GM12878 (cell line): ENCODE measurements around the gene CDPF1. TPM values are rescaled to one million over a fixed set of nuclear protein-coding genes. Genes with fewer than 3 reads are reported as not detected.

Experiments
- ATAC-seq: fragments of 200-7000 bp; cut with Tn5 transposase; 3 replicates; pipeline ENCODE4 v1.9.1; 2020; ENCODE audit warnings: mild to moderate bottlenecking, moderate library complexity
- BruUV-seq: library from RNA; stranded (reverse); fragments of 400-500 nt; replicated peaks from 2 replicates; lab custom pipeline; 2021; lab: Mats Ljungman, UMichigan
- CTCF ChIA-PET: fragments of 300-600 bp; sonication (Branson Sonifier 250); formaldehyde crosslinking; extraction: SDS; loops from one replicate; lab custom pipeline; 2021; ENCODE audit warnings: inconsistent platforms; lab: Yijun Ruan, JAX
- POLR2A ChIA-PET: fragments of 350-600 bp; formaldehyde crosslinking; extraction: SDS; loops from one replicate; lab custom pipeline; 2021; ENCODE audit warnings: inconsistent platforms; lab: Charles Lee
- RAD21 ChIA-PET: fragments of 300-600 bp; sonication (Branson Sonifier 250); formaldehyde crosslinking; loops from one replicate; lab custom pipeline; 2023; ENCODE audit warnings: antibody characterized with exemption; ENCODE audit not compliant: unreplicated experiment; lab: Charles Lee
- SMC1A ChIA-PET: fragments of 300-600 bp; sonication (Branson Sonifier 250); formaldehyde crosslinking; loops from one replicate; lab custom pipeline; 2023; ENCODE audit not compliant: unreplicated experiment, uncharacterized antibody; lab: Charles Lee
- DNase-seq: peaks from one replicate; pipeline ENCODE4 v3.0.0-alpha.2; 2011; ENCODE audit warnings: low read depth, low spot score
- FAIRE-seq: peaks from 3 replicates; lab custom pipeline; 2011; peaks lifted over from hg19 to GRCh38; lab: Jason Lieb, UNC
- H2AFZ ChIP-seq: 2 replicates; pipeline ENCODE4 v1.6.0; 2011; ENCODE audit warnings: low read depth, low read length, control low read depth; ENCODE audit not compliant: control insufficient read depth
- H3K27ac ChIP-seq: 2 replicates; pipeline ENCODE4 v1.5.1; 2011; ENCODE audit warnings: control low read depth; ENCODE audit not compliant: control insufficient read depth, insufficient read depth
- H3K27me3 ChIP-seq, 2 experiments: replicated peaks in 1 of 2; 2 replicates each; pipeline versions ENCODE4 v1.6.0 to v1.6.1; 2011; ENCODE audit warnings: low read length in 1 of 2; ENCODE audit not compliant: control insufficient read depth in 2 of 2, insufficient read depth in 2 of 2
- H3K36me3 ChIP-seq, 2 experiments: 2 replicates each; pipeline ENCODE4 v1.5.1; 2011; ENCODE audit warnings: low read length in 1 of 2; ENCODE audit not compliant: control insufficient read depth in 2 of 2, insufficient read depth in 2 of 2
- H3K4me1 ChIP-seq: 2 replicates; pipeline ENCODE4 v1.6.1; 2011; ENCODE audit warnings: mild to moderate bottlenecking, low read length, moderate library complexity, mixed read lengths; ENCODE audit not compliant: control insufficient read depth, insufficient read depth
- H3K4me2 ChIP-seq: 2 replicates; pipeline ENCODE4 v1.6.0; 2011; ENCODE audit warnings: control low read depth; ENCODE audit not compliant: control insufficient read depth, insufficient read depth
- H3K4me3 ChIP-seq: fragments of 200-600 bp; sonication (generic); 2 replicates; pipeline ENCODE4 v1.5.1; 2016
- H3K79me2 ChIP-seq: 2 replicates; pipeline ENCODE4 v1.6.0; 2011; ENCODE audit warnings: low read length; ENCODE audit not compliant: control insufficient read depth, insufficient read depth
- H3K9ac ChIP-seq: 2 replicates; pipeline ENCODE4 v1.8.0; 2011; ENCODE audit warnings: low read length, control low read depth, mixed read lengths; ENCODE audit not compliant: control insufficient read depth, insufficient read depth
- H3K9me3 ChIP-seq: replicated peaks from 3 replicates; pipeline ENCODE4 v1.5.1; 2011; ENCODE audit warnings: mild to moderate bottlenecking, low read length; ENCODE audit not compliant: control insufficient read depth, insufficient read depth
- H4K20me1 ChIP-seq: 2 replicates; pipeline ENCODE4 v1.6.0; 2011; ENCODE audit not compliant: control insufficient read depth, insufficient read depth
- BRCA1 ChIP-seq: IDR thresholded peaks from 2 replicates; pipeline ENCODE4 v1.6.1; 2011; ENCODE audit warnings: low read depth, low read length, improper control_type of control experiment
- CBX3 ChIP-seq: fragments of 200-600 bp; sonication (generic); IDR thresholded peaks from 2 replicates; pipeline ENCODE4 v1.6.1; 2016; ENCODE audit warnings: low read depth, borderline replicate concordance
- CHD1 ChIP-seq: IDR thresholded peaks from 2 replicates; pipeline ENCODE4 v1.6.1; 2012; ENCODE audit warnings: low read depth, low read length, improper control_type of control experiment
- CREM ChIP-seq: IDR thresholded peaks from 2 replicates; pipeline ENCODE4 v1.6.1; 2014; ENCODE audit warnings: antibody characterized with exemption, low read depth
- EED ChIP-seq: sonication (generic); IDR thresholded peaks from 2 replicates; pipeline ENCODE4 v1.6.1; 2016; ENCODE audit warnings: antibody characterized with exemption, low read depth
- MTA2 ChIP-seq: fragments of 450-650 bp; IDR thresholded peaks from 2 replicates; pipeline ENCODE4 v1.6.1; 2016; ENCODE audit warnings: low read depth, mild to moderate bottlenecking, moderate library complexity
- NBN ChIP-seq: fragments of 450-650 bp; IDR thresholded peaks from 2 replicates; pipeline ENCODE4 v1.6.1; 2016
- NFYB ChIP-seq: IDR thresholded peaks from 2 replicates; pipeline ENCODE4 v1.6.1; 2011; ENCODE audit warnings: low read depth, mild to moderate bottlenecking, low read length, improper control_type of control experiment, moderate library complexity; ENCODE audit not compliant: insufficient read depth
- PKNOX1 ChIP-seq: fragments of 450-650 bp; IDR thresholded peaks from 2 replicates; pipeline ENCODE4 v1.6.1; 2016; ENCODE audit warnings: mild to moderate bottlenecking
- STAT3 ChIP-seq: IDR thresholded peaks from 2 replicates; pipeline ENCODE4 v1.6.1; 2011; ENCODE audit warnings: low read depth, low read length, improper control_type of control experiment
- TAF1 ChIP-seq: IDR thresholded peaks from 2 replicates; pipeline ENCODE4 v1.6.1; 2011; ENCODE audit warnings: mild to moderate bottlenecking, low read depth, low read length, borderline replicate concordance
- WRNIP1 ChIP-seq: IDR thresholded peaks from 2 replicates; pipeline ENCODE4 v1.6.1; 2011; ENCODE audit warnings: low read depth, low read length, improper control_type of control experiment, borderline replicate concordance
- YY1 ChIP-seq: IDR thresholded peaks from 2 replicates; pipeline ENCODE4 v1.6.1; 2011; ENCODE audit warnings: low read depth, mild to moderate bottlenecking, low read length
- ZBTB33 ChIP-seq: fragments of 450-650 bp; IDR thresholded peaks from 2 replicates; pipeline ENCODE4 v1.6.1; 2017; ENCODE audit warnings: mild to moderate bottlenecking
- ZBTB40 ChIP-seq: fragments of 450-650 bp; IDR thresholded peaks from 2 replicates; pipeline ENCODE4 v1.6.1; 2016; ENCODE audit warnings: mild to moderate bottlenecking, moderate library complexity, borderline replicate concordance
- ZNF24 ChIP-seq: fragments of 450-650 bp; IDR thresholded peaks from 2 replicates; pipeline ENCODE4 v1.6.1; 2017; ENCODE audit warnings: antibody characterized with exemption, mild to moderate bottlenecking
- WGBS: methylation state at CpG from one replicate; pipeline ENCODE4 v1.1.6; 2016; ENCODE audit warnings: low lambda C conversion rate; ENCODE audit not compliant: insufficient replicate concordance, insufficient coverage; ENCODE audit errors: missing lambda C conversion rate; 5-methylcytosine and 5-hydroxymethylcytosine counted together
- in situ Hi-C: fragments of 300-500 bp; cut with MboI; formaldehyde crosslinking; loops from 9 replicates; pipeline ENCODE4 v1.14.3; 2018; ENCODE audit warnings: mixed read lengths
- intact Hi-C: fragments of 100-400 bp; cut with micrococcal nuclease; formaldehyde crosslinking; loops from one replicate; pipeline ENCODE4 v1.14.2; 2022; ENCODE audit not compliant: unreplicated experiment
- polyA plus RNA-seq, 11 experiments: library from polyadenylated mRNA; depleted of rRNA in 4 of 11; unstranded in 6 of 11; stranded (reverse) in 5 of 11; fragments of >200 nt; fragmentation: Nextera tagmentation in 4 of 11; fragmentation: Illumina TruSeq in 1 of 11; extraction: Ambion mirVana in 4 of 11; extraction: Trizol in 1 of 11; gene quantifications; 1 replicate in 1 of 11; 2 replicates in 10 of 11; pipeline versions ENCODE4 v1.2.1 to v1.2.3, GENCODE V29; 2011 to 2016; ENCODE audit warnings: inconsistent platforms in 2 of 11, missing spikeins in 2 of 11, low read depth in 1 of 11
- total RNA-seq, 4 experiments: library from RNA; depleted of rRNA in 3 of 4; stranded (reverse); fragments of >200 nt in 3 of 4; fragmentation: Illumina TruSeq in 1 of 4; extraction: Trizol in 1 of 4; gene quantifications; 2 replicates each; pipeline versions ENCODE4 v1.2.1 to v1.2.3, GENCODE V29; 2013 to 2021

CDPF1 gene
- total and polyA plus RNA-seq, 10 of the 15 experiments (the other 5 are each of a cell fraction or from before 2014, with no cell fraction given): 1.0 to 22.4 (median 7.9) TPM

DNA sequence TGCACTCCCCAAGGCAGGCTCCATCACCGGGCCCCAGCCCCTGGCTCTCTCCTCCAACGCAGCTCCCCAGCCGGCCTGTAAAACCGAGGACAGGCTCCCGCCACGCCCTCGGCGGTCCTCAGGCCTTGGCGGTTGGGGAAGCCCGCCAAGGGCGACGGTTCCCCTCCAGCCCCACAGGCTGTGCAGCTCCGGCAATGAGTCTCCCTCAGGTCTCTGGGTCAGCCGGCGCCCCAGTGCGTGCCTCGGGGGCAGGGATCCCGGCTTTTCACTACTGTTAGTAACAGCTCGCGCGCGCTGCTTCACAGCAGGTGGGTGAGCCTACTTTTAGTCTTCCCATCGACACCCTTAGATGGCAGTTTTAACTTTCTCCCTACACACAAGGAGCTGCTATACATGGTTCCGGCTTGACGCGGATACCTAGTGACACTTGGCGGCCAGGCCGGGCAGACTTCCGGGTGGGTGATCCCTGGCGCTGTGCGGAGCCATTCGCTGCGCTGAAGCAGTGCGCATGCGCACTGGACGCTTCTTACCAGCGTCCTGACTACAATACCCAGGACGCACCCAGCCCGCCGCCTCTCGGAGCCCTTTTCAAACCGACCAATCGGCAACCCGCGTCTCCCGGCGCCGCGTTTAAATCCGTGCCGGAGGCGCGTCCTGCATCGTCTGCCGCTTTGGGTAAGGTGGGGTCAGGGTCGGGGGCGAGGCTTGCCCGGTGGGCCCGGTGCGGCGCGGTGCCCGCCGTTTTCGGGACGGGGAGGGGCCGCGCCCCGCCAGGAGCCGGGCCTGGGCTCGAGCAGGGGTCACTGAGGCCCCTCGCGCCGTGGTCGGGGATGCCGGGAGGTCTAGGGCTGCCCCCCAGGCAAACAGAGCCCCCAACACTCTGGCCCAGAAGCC lies 46.4 kb upstream of the CDPF1 start, which contains the start of gene GTSE1:
Gene GTSE1 (plus strand): TSS at position 614 of the 894 bp plus-strand sequence. CDS start 531 bp downstream, outside the sequence.
- POLR2A ChIA-PET: interaction anchor here (0.6 to 2.3 kb wide), 5 partner anchors 16 to 1338 kb away, joined by 3 to 9 read pairs (median 4); partner anchors contain the start of gene CDPF1
- Histone ChIP-seq H3K4me3 (peak within 1 kb of the TSS; percentile 100), H3K36me3 (peaks cover 8 to 16% of the 10 kb centered on the region in 2 experiments), H3K4me1 (peaks cover 32% of the 10 kb centered on the region), H2AFZ (peak within 1 kb of the TSS; percentile 87), H3K27ac (peak within 1 kb of the TSS; percentile 95), H3K4me2 (peak within 1 kb of the TSS; percentile 100), H4K20me1 (no peaks in the 10 kb centered on the region), H3K9ac (peak within 1 kb of the TSS; percentile 95), H3K79me2 (peaks cover 34% of the 10 kb centered on the region), H3K27me3 (no peaks in the 10 kb centered on the region), H3K9me3 (no peaks in the 10 kb centered on the region; the same call in 2 of the 3 replicates)
- FAIRE-seq: peak; percentile 100
- intact Hi-C loops: loop anchor here (2.0 to 5.0 kb wide), 3 partner anchors 38 to 174 kb away; partner anchors contain the start of genes CDPF1 and TRMU
- SMC1A ChIA-PET: interaction anchor here (0.5 to 1.8 kb wide), 8 partner anchors 16 to 174 kb away, joined by 3 to 7 read pairs (median 4); partner anchors contain the start of gene TRMU
- ATAC-seq: peak; percentile 97
- WGBS: under 1% methylated on average over 59 of the region's 76 CpGs
- DNase-seq: peak; percentile 96
- CTCF ChIA-PET: interaction anchor here (0.6 to 2.0 kb wide), 11 partner anchors 9 to 290 kb away, joined by 3 to 9 read pairs (median 3); partner anchors contain the start of gene CDPF1
- RAD21 ChIA-PET: interaction anchor here (1.0 to 1.7 kb wide), 10 partner anchors 8 to 175 kb away, joined by 3 to 10 read pairs (median 4); partner anchors contain the start of genes CDPF1 and TTC38
- TSS peak; percentile 99 for BruUV-seq
- in situ Hi-C loops: no loop called here
- TF ChIP-seq CREM (peak; percentile 59; the same call in 1 of the 2 replicates), STAT3 (no peak), TAF1 (peak; percentile 78), ZNF24 (no peak), NFYB (peak; percentile 85), MTA2 (no peak), ZBTB33 (no peak), PKNOX1 (peak; percentile 36; the same call in 1 of the 2 replicates), ZBTB40 (peak; percentile 80), CBX3 (no peak), CHD1 (no peak), BRCA1 (no peak), NBN (peak; percentile 72), EED (no peak), WRNIP1 (no peak), YY1 (peak; percentile 90)
